Hepatocyte (in vitro differentiated cells): ENCODE data around the gene OR2T8. TPM values are rescaled to one million over a fixed set of nuclear protein-coding genes. Genes with fewer than 3 reads are reported as not detected.

Experiments
- DNase-seq: peaks from one replicate; pipeline ENCODE4 v3.0.0-alpha.2; 2016; ENCODE audit warnings: low spot score
- H2AFZ ChIP-seq: fragments of 200-600 bp; sonication (generic); 2 replicates; pipeline ENCODE4 v1.6.0; 2016; ENCODE audit warnings: antibody characterized with exemption, mild to moderate bottlenecking
- H3K27ac ChIP-seq: fragments of 200-600 bp; sonication (generic); 2 replicates; pipeline ENCODE4 v1.5.1; 2016; ENCODE audit warnings: mild to moderate bottlenecking
- H3K27me3 ChIP-seq: fragments of 200-600 bp; sonication (generic); 2 replicates; pipeline ENCODE4 v1.6.1; 2016
- H3K36me3 ChIP-seq: fragments of 200-600 bp; sonication (generic); replicated peaks from 2 replicates; pipeline ENCODE4 v1.5.1; 2016; ENCODE audit warnings: low read depth; ENCODE audit not compliant: insufficient read depth
- H3K4me1 ChIP-seq: fragments of 200-600 bp; sonication (generic); 2 replicates; pipeline ENCODE4 v1.5.1; 2016; ENCODE audit warnings: mild to moderate bottlenecking, moderate library complexity; ENCODE audit not compliant: insufficient read depth
- H3K4me2 ChIP-seq: fragments of 200-600 bp; sonication (generic); 2 replicates; pipeline ENCODE4 v1.6.0; 2016
- H3K4me3 ChIP-seq: fragments of 200-600 bp; sonication (generic); 2 replicates; pipeline ENCODE4 v1.5.1; 2016; ENCODE audit warnings: mild to moderate bottlenecking
- H3K79me2 ChIP-seq: fragments of 200-600 bp; sonication (generic); 2 replicates; pipeline ENCODE4 v1.6.0; 2017; ENCODE audit warnings: mild to moderate bottlenecking
- H3K9me2 ChIP-seq: fragments of 200-600 bp; sonication (generic); replicated peaks from 2 replicates; pipeline ENCODE4 v1.6.0; 2017; ENCODE audit warnings: mild to moderate bottlenecking; ENCODE audit not compliant: insufficient read depth
- H3K9me3 ChIP-seq: fragments of 200-600 bp; sonication (generic); 2 replicates; pipeline ENCODE4 v1.5.1; 2016; ENCODE audit warnings: low read depth, mild to moderate bottlenecking
- H4K20me1 ChIP-seq: fragments of 200-600 bp; sonication (generic); 2 replicates; pipeline ENCODE4 v1.6.0; 2016; ENCODE audit warnings: mild to moderate bottlenecking; ENCODE audit not compliant: insufficient read depth, poor library complexity, severe bottlenecking
- CTCF ChIP-seq: fragments of 200-600 bp; sonication (generic); IDR thresholded peaks from 2 replicates; pipeline ENCODE4 v1.5.1; 2016; ENCODE audit warnings: antibody characterized with exemption, mild to moderate bottlenecking; ENCODE audit not compliant: poor library complexity
- EZH2 ChIP-seq: fragments of 200-600 bp; sonication (generic); IDR thresholded peaks from 2 replicates; pipeline ENCODE4 v1.6.1; 2016; ENCODE audit warnings: antibody characterized with exemption, mild to moderate bottlenecking, borderline replicate concordance
- EZH2phosphoT487 ChIP-seq: fragments of 200-600 bp; sonication (generic); IDR thresholded peaks from one replicate; pipeline ENCODE4 v1.6.1; 2018; ENCODE audit warnings: antibody characterized with exemption, mild to moderate bottlenecking, low read depth, moderate library complexity; ENCODE audit not compliant: unreplicated experiment, severe bottlenecking
- WGBS: methylation state at CpG from one replicate; pipeline ENCODE4 v1.1.6; 2016; ENCODE audit warnings: low lambda C conversion rate; ENCODE audit errors: missing lambda C conversion rate; 5-methylcytosine and 5-hydroxymethylcytosine counted together
- polyA plus RNA-seq: library from polyadenylated mRNA; unstranded; fragments of >200 nt; fragmentation: Nextera tagmentation; extraction: Ambion mirVana; gene quantifications from 2 replicates; pipeline ENCODE4 v1.2.1, GENCODE V29; 2016
- total RNA-seq: library from RNA; depleted of rRNA; stranded (reverse); fragments of >200 nt; gene quantifications from 2 replicates; pipeline ENCODE4 v1.2.3, GENCODE V29; 2014

The OR2T8 gene
- total and polyA plus RNA-seq, 2 experiments from 2014 or later, result not detected

- H2AFZ ChIP-seq, result no peak overlapping the region
- 74% methylated on average over 5 of the region's 5 CpGs for WGBS
- H3K79me2 ChIP-seq, result no peaks in the 10 kb centered on the region
- no peaks in the 10 kb centered on the region for H3K27me3 ChIP-seq
- no peaks in the 10 kb centered on the region for H3K9me2 ChIP-seq
- no peak overlapping the region for H3K27ac ChIP-seq
- no peak for TF ChIP-seq EZH2
- TF ChIP-seq CTCF, result no peak
- no peak for TF ChIP-seq EZH2phosphoT487
- H4K20me1 ChIP-seq, result no peaks in the 10 kb centered on the region
- no peak overlapping the region for H3K4me2 ChIP-seq
- no peaks in the 10 kb centered on the region for H3K4me1 ChIP-seq
- H3K4me3 ChIP-seq, result no peak overlapping the region
- H3K9me3 ChIP-seq, result no peaks in the 10 kb centered on the region
- H3K36me3 ChIP-seq, result no peaks in the 10 kb centered on the region
- no peak for DNase-seq
Measured at GRCh38 chr1:247966532-247967204, 46.6 kb downstream of the OR2T8 start.

Other genes starting within 250 kb of the OR2T8 start
- gene OR13G1, start 240.5 kb upstream of the OR2T8 start, total RNA-seq, result not detected in 2 replicates
- not detected in 2 replicates for gene OR13G1, start 240.5 kb upstream of the OR2T8 start, polyA plus RNA-seq
- not detected in 2 replicates for gene OR6F1, start 203.6 kb upstream of the OR2T8 start, total RNA-seq
- gene OR6F1, start 203.6 kb upstream of the OR2T8 start, polyA plus RNA-seq, result not detected in 2 replicates
- gene OR14K1, start 181.6 kb upstream of the OR2T8 start, total RNA-seq, result not detected in 2 replicates
- not detected in 2 replicates for gene OR14K1, start 181.6 kb upstream of the OR2T8 start, polyA plus RNA-seq
- gene OR14A2, start 172.1 kb upstream of the OR2T8 start, total RNA-seq, result not detected in 2 replicates
- gene OR14A2, start 172.1 kb upstream of the OR2T8 start, polyA plus RNA-seq, result not detected in 2 replicates
- gene OR1C1, start 159.7 kb upstream of the OR2T8 start, total RNA-seq, result not detected in 2 replicates
- not detected in 2 replicates for gene OR1C1, start 159.7 kb upstream of the OR2T8 start, polyA plus RNA-seq
- not detected in 2 replicates for gene OR14A16, start 96.1 kb upstream of the OR2T8 start, total RNA-seq
- gene OR14A16, start 96.1 kb upstream of the OR2T8 start, polyA plus RNA-seq, result not detected in 2 replicates
- gene OR11L1, start 78.4 kb upstream of the OR2T8 start, total RNA-seq, result not detected in 2 replicates
- not detected in 2 replicates for gene OR11L1, start 78.4 kb upstream of the OR2T8 start, polyA plus RNA-seq
- gene TRIM58, start 63.1 kb upstream of the OR2T8 start, total RNA-seq, result not detected in 2 replicates
- gene TRIM58, start 63.1 kb upstream of the OR2T8 start, polyA plus RNA-seq, result 0.05 TPM in 1 of 2 replicates, not detected in the other
- gene OR2W3, start 24.7 kb upstream of the OR2T8 start, total RNA-seq, result not detected in 2 replicates
- gene OR2W3, start 24.7 kb upstream of the OR2T8 start, polyA plus RNA-seq, result not detected in 2 replicates
- gene OR2AJ1, start 4.6 kb downstream of the OR2T8 start, total RNA-seq, result not detected in 2 replicates
- not detected in 2 replicates for gene OR2AJ1, start 4.6 kb downstream of the OR2T8 start, polyA plus RNA-seq
- gene OR2L8, start 28.6 kb downstream of the OR2T8 start, total RNA-seq, result not detected in 2 replicates
- not detected in 2 replicates for gene OR2L8, start 28.6 kb downstream of the OR2T8 start, polyA plus RNA-seq
- gene OR2AK2, start 45.0 kb downstream of the OR2T8 start, total RNA-seq, result not detected in 2 replicates
- gene OR2AK2, start 45.0 kb downstream of the OR2T8 start, polyA plus RNA-seq, result not detected in 2 replicates
- gene OR2L5, start 93.4 kb downstream of the OR2T8 start, total RNA-seq, result not detected in 2 replicates
- not detected in 2 replicates for gene OR2L5, start 93.4 kb downstream of the OR2T8 start, polyA plus RNA-seq
- gene OR2L2, start 109.8 kb downstream of the OR2T8 start, total RNA-seq, result not detected in 2 replicates
- gene OR2L2, start 109.8 kb downstream of the OR2T8 start, polyA plus RNA-seq, result 0.06 and 0.09 TPM in 2 replicates
- gene OR2L3, start 126.6 kb downstream of the OR2T8 start, total RNA-seq, result not detected in 2 replicates
- not detected in 2 replicates for gene OR2L3, start 126.6 kb downstream of the OR2T8 start, polyA plus RNA-seq
- not detected in 2 replicates for gene OR2L13, start 174.9 kb downstream of the OR2T8 start, total RNA-seq
- gene OR2L13, start 174.9 kb downstream of the OR2T8 start, polyA plus RNA-seq, result not detected in 2 replicates
- gene OR2M5, start 224.9 kb downstream of the OR2T8 start, total RNA-seq, result not detected in 2 replicates
- gene OR2M5, start 224.9 kb downstream of the OR2T8 start, polyA plus RNA-seq, result not detected in 2 replicates